Body of pancreas (tissue), 4 donors: ENCODE measurements around the gene SAG.

Experiments used
- CTCF ChIP-seq, 7 experiments: fragments of 450-650 bp in 4 of 7; fragments of 200-600 bp in 3 of 7; sonication (generic) in 3 of 7; IDR thresholded peaks; one replicate each; pipeline ENCODE4 v1.5.1; 2016 to 2019; ENCODE audit warnings: antibody characterized with exemption in 7 of 7
- POLR2A ChIP-seq, 3 donors: fragments of 450-650 bp; IDR thresholded peaks; one replicate each; pipeline ENCODE4 v1.6.1; 2016; ENCODE audit warnings: antibody characterized with exemption in 3 of 3, mild to moderate bottlenecking in 2 of 3

- TF ChIP-seq CTCF (IDR thresholded peaks at IDR 0.05) (peak in 5 of 7 experiments; percentile 10 to 60 (median 48)), POLR2A (IDR thresholded peaks at IDR 0.05) (peak in 1 of 3 donors; percentile 17)
Measured at GRCh38 chr2:233353769-233354499, 46.3 kb downstream of the SAG start, which contains the start of gene DGKD.
